HUES48 (cell line): ENCODE measurements around the gene UACA.
"Not testable (repeated sequence)": the region's sequence is repeated elsewhere in the genome, so short reads cannot be mapped to it uniquely, and the experiment has no call there.

Experiments used
- H3K27ac ChIP-seq: one replicate; pipeline ENCODE4 v1.7.0; 2013; ENCODE audit warnings: low read depth, low read length, inconsistent platforms
- H3K27me3 ChIP-seq: 2 replicates; pipeline ENCODE4 v1.6.1; 2013; ENCODE audit warnings: mild to moderate bottlenecking, low read length; ENCODE audit not compliant: control insufficient read depth, insufficient read depth
- H3K36me3 ChIP-seq: 2 replicates; pipeline ENCODE4 v1.6.1; 2013; ENCODE audit warnings: low read length; ENCODE audit not compliant: control insufficient read depth, insufficient read depth
- H3K4me1 ChIP-seq: 2 replicates; pipeline ENCODE4 v1.6.1; 2013; ENCODE audit warnings: mild to moderate bottlenecking, low read length; ENCODE audit not compliant: control insufficient read depth, insufficient read depth
- H3K4me3 ChIP-seq: 2 replicates; pipeline ENCODE4 v1.5.1; 2013; ENCODE audit warnings: mild to moderate bottlenecking, low read depth, low read length
- H3K9ac ChIP-seq: 2 replicates; pipeline ENCODE4 v1.6.1; 2013; ENCODE audit warnings: mild to moderate bottlenecking, low read depth, low read length, moderate library complexity
- H3K9me3 ChIP-seq: 2 replicates; pipeline ENCODE4 v1.6.1; 2013; ENCODE audit warnings: low read length; ENCODE audit not compliant: control insufficient read depth, insufficient read depth

Gene UACA

GRCh38 chr15:70750203-70750869 lies 13.0 kb downstream of the UACA start:
- no peaks in the 10 kb centered on the region for H3K4me1 ChIP-seq
- no peaks in the 10 kb centered on the region for H3K27me3 ChIP-seq
- H3K9ac ChIP-seq: no peak overlapping the region
- no peaks in the 10 kb centered on the region for H3K36me3 ChIP-seq
- H3K4me3 ChIP-seq: no peak overlapping the region
- H3K27ac ChIP-seq: no peak overlapping the region
- no peaks in the 10 kb centered on the region for H3K9me3 ChIP-seq

- H3K27ac ChIP-seq: no peak overlapping the region
These were observed 15.0 kb downstream of the UACA start for GRCh38 chr15:70748281-70748747.

GRCh38 chr15:70746598-70746997 lies 16.8 kb downstream of the UACA start:
- H3K4me1 ChIP-seq: not testable (repeated sequence)

More at GRCh38 chr15:70748281-70748747, 15.0 kb downstream of the UACA start:
- no peaks in the 10 kb centered on the region for H3K4me1 ChIP-seq
- no peak overlapping the region for H3K9ac ChIP-seq
- no peaks in the 10 kb centered on the region for H3K36me3 ChIP-seq
- H3K9me3 ChIP-seq: no peaks in the 10 kb centered on the region
- no peak overlapping the region for H3K4me3 ChIP-seq
- H3K27me3 ChIP-seq: no peaks in the 10 kb centered on the region

GRCh38 chr15:70742928-70743327 lies 20.4 kb downstream of the UACA start:
- no peaks in the 10 kb centered on the region for H3K4me1 ChIP-seq
- no peak overlapping the region for H3K27ac ChIP-seq
- no peaks in the 10 kb centered on the region for H3K9me3 ChIP-seq
- no peak overlapping the region for H3K4me3 ChIP-seq
- H3K27me3 ChIP-seq: no peaks in the 10 kb centered on the region
- H3K9ac ChIP-seq: no peak overlapping the region
- H3K36me3 ChIP-seq: no peaks in the 10 kb centered on the region

More at GRCh38 chr15:70746598-70746997, 16.8 kb downstream of the UACA start:
- not testable (repeated sequence) for H3K27ac ChIP-seq, H3K27me3 ChIP-seq, H3K4me3 ChIP-seq, H3K36me3 ChIP-seq, H3K9me3 ChIP-seq, H3K9ac ChIP-seq

- Histone ChIP-seq H3K4me1 (no peaks in the 10 kb centered on the region), H3K36me3 (no peaks in the 10 kb centered on the region), H3K27ac (no peak overlapping the region), H3K9ac (no peak overlapping the region), H3K4me3 (no peak overlapping the region), H3K27me3 (no peaks in the 10 kb centered on the region), H3K9me3 (no peaks in the 10 kb centered on the region)
These were observed 21.6 kb downstream of the UACA start for GRCh38 chr15:70741677-70742293.

- no peaks in the 10 kb centered on the region for H3K9me3 ChIP-seq
- H3K4me1 ChIP-seq: no peaks in the 10 kb centered on the region
- no peaks in the 10 kb centered on the region for H3K36me3 ChIP-seq
- no peak overlapping the region for H3K4me3 ChIP-seq
- H3K27me3 ChIP-seq: no peaks in the 10 kb centered on the region
- no peak overlapping the region for H3K9ac ChIP-seq
- H3K27ac ChIP-seq: no peak overlapping the region
These were observed 22.2 kb downstream of the UACA start for GRCh38 chr15:70741107-70741531.

GRCh38 chr15:70735040-70735439 lies 28.3 kb downstream of the UACA start:
- not testable (repeated sequence) for H3K36me3 ChIP-seq

GRCh38 chr15:70729164-70729563 lies 34.2 kb downstream of the UACA start:
- Histone ChIP-seq H3K9me3 (no peaks in the 10 kb centered on the region), H3K4me3 (no peak overlapping the region), H3K27me3 (no peaks in the 10 kb centered on the region), H3K36me3 (no peaks in the 10 kb centered on the region), H3K9ac (no peak overlapping the region), H3K4me1 (no peaks in the 10 kb centered on the region), H3K27ac (no peak overlapping the region)

More at GRCh38 chr15:70735040-70735439, 28.3 kb downstream of the UACA start:
- not testable (repeated sequence) for H3K9me3 ChIP-seq, H3K4me1 ChIP-seq, H3K9ac ChIP-seq, H3K4me3 ChIP-seq, H3K27ac ChIP-seq, H3K27me3 ChIP-seq

GRCh38 chr15:70726753-70727152 lies 36.6 kb downstream of the UACA start:
- Histone ChIP-seq H3K4me3 (no peak overlapping the region), H3K9me3 (no peaks in the 10 kb centered on the region), H3K36me3 (no peaks in the 10 kb centered on the region), H3K27ac (no peak overlapping the region), H3K27me3 (no peaks in the 10 kb centered on the region), H3K9ac (no peak overlapping the region), H3K4me1 (no peaks in the 10 kb centered on the region)

GRCh38 chr15:70723927-70724326 lies 39.4 kb downstream of the UACA start:
- Histone ChIP-seq H3K9ac (no peak overlapping the region), H3K4me1 (no peaks in the 10 kb centered on the region), H3K36me3 (no peaks in the 10 kb centered on the region), H3K27ac (no peak overlapping the region), H3K4me3 (no peak overlapping the region), H3K27me3 (no peaks in the 10 kb centered on the region), H3K9me3 (no peaks in the 10 kb centered on the region)

- Histone ChIP-seq H3K36me3 (no peaks in the 10 kb centered on the region), H3K27me3 (no peaks in the 10 kb centered on the region)
These were observed 40.3 kb downstream of the UACA start for GRCh38 chr15:70723122-70723422.

More at GRCh38 chr15:70723122-70723422, 40.3 kb downstream of the UACA start:
- Histone ChIP-seq H3K4me1 (no peaks in the 10 kb centered on the region), H3K9ac (no peak overlapping the region), H3K4me3 (no peak overlapping the region), H3K9me3 (no peaks in the 10 kb centered on the region), H3K27ac (no peak overlapping the region)
